ENCODE measurements around the gene BOD1L2.

Gene BOD1L2

DNA sequence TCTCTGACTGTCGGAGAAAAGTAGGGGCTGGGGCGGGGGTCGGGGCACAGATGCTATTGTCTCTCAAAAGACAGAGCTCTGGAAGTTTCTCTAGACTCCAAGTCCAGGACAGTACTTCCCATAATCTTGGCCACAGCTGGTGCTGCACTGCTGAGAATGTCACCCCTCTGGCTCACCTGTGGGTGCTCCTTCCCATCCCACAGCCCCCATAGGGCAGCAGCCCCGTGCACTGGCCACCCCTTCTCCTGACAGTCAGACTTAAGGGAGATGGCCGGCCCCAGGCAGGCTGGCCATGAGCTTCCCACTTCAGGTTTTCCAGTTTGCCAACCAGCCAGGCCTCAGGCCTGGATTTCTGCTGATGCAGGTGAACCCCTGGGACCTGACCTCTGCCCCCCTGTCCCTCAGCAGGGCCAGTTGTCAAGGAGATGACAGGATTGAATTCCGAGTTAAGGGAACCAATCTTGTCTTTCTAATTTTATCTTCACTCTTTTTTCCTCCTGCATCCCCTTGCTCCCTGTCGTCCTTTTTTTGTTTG lies 30.2 kb upstream of the BOD1L2 start:
- H3K14ac ChIP-seq (ENCODE audit: low read length): no peak overlapping the region
- peaks cover 0 to 24% (median 0%) of the 10 kb centered on the region in 3 experiments for H3K27me3 ChIP-seq (ENCODE audit: control insufficient read depth in 3 of 3, insufficient read depth in 3 of 3, low read depth in 1 of 3, low read length in 3 of 3)
- no peak overlapping the region for H3K4ac ChIP-seq (ENCODE audit: low read length)
- H2AFZ ChIP-seq (ENCODE audit: low read length): no peak overlapping the region
- H3K18ac ChIP-seq (ENCODE audit: low read length): no peak overlapping the region
- H4K8ac ChIP-seq (ENCODE audit: low read depth, low read length): no peak overlapping the region
- no peak overlapping the region for H3K4me2 ChIP-seq (ENCODE audit: insufficient read depth, low read length, poor library complexity, severe bottlenecking)
- no peak for DNase-seq (ENCODE audit: low spot score)
- H3K9me3 ChIP-seq (replicated peaks in 1 of 2; ENCODE audit: control insufficient read depth in 2 of 2, insufficient read depth in 1 of 2, low read depth in 1 of 2, low read length in 2 of 2): no peaks in the 10 kb centered on the region
- no peak overlapping the region for H3K27ac ChIP-seq (replicated peaks; ENCODE audit: low read length)
- H3K36me3 ChIP-seq (replicated peaks in 1 of 2; ENCODE audit: control insufficient read depth in 2 of 2, insufficient read depth in 2 of 2, low read length in 2 of 2): no peaks in the 10 kb centered on the region
- no peak overlapping the region for H3K9ac ChIP-seq (ENCODE audit: low read depth, low read length, poor library complexity)
- WGBS, 2 donors (ENCODE audit: extremely low coverage in 2 of 2, insufficient read length in 2 of 2, insufficient replicate concordance in 1 of 2): no CpG with 5 or more reads among the region's 7 CpGs
- no peak overlapping the region for H2BK5ac ChIP-seq (ENCODE audit: low read length)
- no peak overlapping the region for H2BK15ac ChIP-seq (ENCODE audit: low read length)
- H2BK12ac ChIP-seq (ENCODE audit: low read length): no peak overlapping the region
- H3K23ac ChIP-seq (ENCODE audit: low read depth, low read length, poor library complexity): no peak overlapping the region
- peaks cover 3 to 9% of the 10 kb centered on the region in 2 donors for H3K4me1 ChIP-seq (ENCODE audit: control insufficient read depth in 2 of 2, insufficient read depth in 1 of 2, low read depth in 1 of 2, low read length in 2 of 2)
- H3K79me1 ChIP-seq (ENCODE audit: low read depth, low read length): no peaks in the 10 kb centered on the region
- H3K4me3 ChIP-seq (ENCODE audit: low read length in 2 of 2): no peak overlapping the region
- peak overlapping the region; percentile 20 for H2AK5ac ChIP-seq (ENCODE audit: low read depth, low read length)
- H4K91ac ChIP-seq (ENCODE audit: low read depth, low read length, poor library complexity): no peak overlapping the region
- no peak overlapping the region for H2BK120ac ChIP-seq (ENCODE audit: low read depth, low read length)

DNA sequence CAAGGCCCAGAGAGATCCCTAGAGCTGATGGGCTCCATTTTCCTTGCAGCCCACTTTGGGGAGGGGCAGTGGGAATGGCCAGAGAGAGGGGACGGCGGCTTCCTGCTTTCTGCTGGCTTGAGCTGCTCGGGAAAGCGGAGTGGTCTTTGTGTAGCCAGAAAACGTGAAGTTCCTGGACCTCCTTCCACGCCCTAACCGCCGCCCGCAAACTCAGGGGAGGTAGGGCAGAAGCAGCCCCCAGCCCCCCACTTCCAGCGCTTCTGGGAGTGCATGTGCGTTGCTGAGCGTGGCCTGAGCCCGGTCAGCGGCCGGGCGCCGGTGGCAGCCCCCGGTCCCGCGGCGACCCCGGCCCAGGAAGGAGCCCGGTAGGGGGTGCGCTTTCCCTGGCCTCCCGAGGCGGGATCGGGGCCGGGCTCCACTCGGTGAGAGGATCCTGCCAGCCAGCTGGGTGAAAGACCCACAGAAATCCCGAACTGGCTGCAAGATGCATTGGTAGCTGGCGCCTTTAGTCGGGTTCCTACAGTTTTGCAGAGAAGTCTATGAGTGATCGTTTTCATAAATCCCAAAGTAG lies 25.3 kb upstream of the BOD1L2 start:
- no peak overlapping the region for H4K8ac ChIP-seq (ENCODE audit: low read depth, low read length)
- no peak overlapping the region for H2BK120ac ChIP-seq (ENCODE audit: low read depth, low read length)
- no peak overlapping the region for H3K4ac ChIP-seq (ENCODE audit: low read length)
- peak overlapping the region; percentile 85 for H2AFZ ChIP-seq (ENCODE audit: low read length)
- peaks cover 0 to 51% (median 0%) of the 10 kb centered on the region in 3 experiments for H3K27me3 ChIP-seq (ENCODE audit: control insufficient read depth in 3 of 3, insufficient read depth in 3 of 3, low read depth in 1 of 3, low read length in 3 of 3)
- peak overlapping the region; percentile 57 for H3K9ac ChIP-seq (ENCODE audit: low read depth, low read length, poor library complexity)
- no peak overlapping the region for H2BK15ac ChIP-seq (ENCODE audit: low read length)
- DNase-seq (ENCODE audit: low spot score): peak; percentile 23
- H2BK5ac ChIP-seq (ENCODE audit: low read length): no peak overlapping the region
- peaks cover 2 to 5% of the 10 kb centered on the region in 2 donors for H3K4me1 ChIP-seq (ENCODE audit: control insufficient read depth in 2 of 2, insufficient read depth in 1 of 2, low read depth in 1 of 2, low read length in 2 of 2)
- no peak overlapping the region for H2AK5ac ChIP-seq (ENCODE audit: low read depth, low read length)
- H3K9me3 ChIP-seq (replicated peaks in 1 of 2; ENCODE audit: control insufficient read depth in 2 of 2, insufficient read depth in 1 of 2, low read depth in 1 of 2, low read length in 2 of 2): no peaks in the 10 kb centered on the region
- H3K4me2 ChIP-seq (ENCODE audit: insufficient read depth, low read length, poor library complexity, severe bottlenecking): peak overlapping the region; percentile 53
- no CpG with 5 or more reads among the region's 33 CpGs for WGBS, 2 donors (ENCODE audit: extremely low coverage in 2 of 2, insufficient read length in 2 of 2, insufficient replicate concordance in 1 of 2)
- no peak overlapping the region for H3K14ac ChIP-seq (ENCODE audit: low read length)
- H3K18ac ChIP-seq (ENCODE audit: low read length): peak overlapping the region; percentile 91
- no peak overlapping the region for H4K91ac ChIP-seq (ENCODE audit: low read depth, low read length, poor library complexity)
- H3K79me1 ChIP-seq (ENCODE audit: low read depth, low read length): no peaks in the 10 kb centered on the region
- no peak overlapping the region for H2BK12ac ChIP-seq (ENCODE audit: low read length)
- H3K36me3 ChIP-seq (replicated peaks in 1 of 2; ENCODE audit: control insufficient read depth in 2 of 2, insufficient read depth in 2 of 2, low read length in 2 of 2): no peaks in the 10 kb centered on the region
- H3K4me3 ChIP-seq (ENCODE audit: low read length in 2 of 2): peak overlapping the region; percentile 2 to 22
- H3K27ac ChIP-seq (replicated peaks; ENCODE audit: low read length): no peak overlapping the region
- H3K23ac ChIP-seq (ENCODE audit: low read depth, low read length, poor library complexity): no peak overlapping the region

DNA sequence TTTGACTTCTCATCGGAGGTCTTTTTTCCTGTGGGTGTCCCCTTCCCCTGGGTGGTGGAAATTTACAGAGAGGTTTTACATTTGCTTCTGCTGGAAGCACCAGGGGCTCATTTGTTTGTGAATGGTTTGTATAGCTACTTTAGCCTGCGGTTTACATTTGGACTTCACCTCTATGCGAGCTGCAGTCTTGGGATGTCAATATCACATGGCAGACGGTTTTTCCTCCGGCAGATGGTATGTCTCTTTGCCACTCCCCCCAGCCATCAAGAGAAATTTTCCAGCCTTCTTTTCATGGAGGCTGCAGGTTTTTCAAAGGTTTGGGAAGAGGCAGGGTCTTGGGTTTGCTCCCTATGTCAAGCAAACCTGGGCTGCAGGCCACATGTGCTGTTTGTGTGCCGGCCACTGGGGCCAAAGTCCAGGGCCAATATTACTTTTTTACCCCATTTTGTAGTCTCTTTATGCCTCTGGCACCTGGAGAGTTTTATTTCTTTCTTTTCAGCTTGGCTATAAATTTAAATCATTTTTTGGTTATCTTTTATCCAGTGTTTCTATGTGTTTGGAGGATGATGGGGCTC lies 23.9 kb upstream of the BOD1L2 start:
- no peak overlapping the region for H3K9ac ChIP-seq (ENCODE audit: low read depth, low read length, poor library complexity)
- no peaks in the 10 kb centered on the region for H3K9me3 ChIP-seq (replicated peaks in 1 of 2; ENCODE audit: control insufficient read depth in 2 of 2, insufficient read depth in 1 of 2, low read depth in 1 of 2, low read length in 2 of 2)
- H3K27ac ChIP-seq (replicated peaks; ENCODE audit: low read length): no peak overlapping the region
- peaks cover 0 to 53% (median 0%) of the 10 kb centered on the region in 3 experiments for H3K27me3 ChIP-seq (ENCODE audit: control insufficient read depth in 3 of 3, insufficient read depth in 3 of 3, low read depth in 1 of 3, low read length in 3 of 3)
- H3K4me2 ChIP-seq (ENCODE audit: insufficient read depth, low read length, poor library complexity, severe bottlenecking): no peak overlapping the region
- H2BK5ac ChIP-seq (ENCODE audit: low read length): no peak overlapping the region
- H3K23ac ChIP-seq (ENCODE audit: low read depth, low read length, poor library complexity): no peak overlapping the region
- no peak overlapping the region for H3K4ac ChIP-seq (ENCODE audit: low read length)
- no peak overlapping the region for H2BK15ac ChIP-seq (ENCODE audit: low read length)
- H3K36me3 ChIP-seq (replicated peaks in 1 of 2; ENCODE audit: control insufficient read depth in 2 of 2, insufficient read depth in 2 of 2, low read length in 2 of 2): no peaks in the 10 kb centered on the region
- H4K91ac ChIP-seq (ENCODE audit: low read depth, low read length, poor library complexity): no peak overlapping the region
- H2BK120ac ChIP-seq (ENCODE audit: low read depth, low read length): no peak overlapping the region
- H2AFZ ChIP-seq (ENCODE audit: low read length): no peak overlapping the region
- no CpG with 5 or more reads among the region's 6 CpGs for WGBS, 2 donors (ENCODE audit: extremely low coverage in 2 of 2, insufficient read length in 2 of 2, insufficient replicate concordance in 1 of 2)
- H3K4me1 ChIP-seq (ENCODE audit: control insufficient read depth in 2 of 2, insufficient read depth in 1 of 2, low read depth in 1 of 2, low read length in 2 of 2): peaks cover 0 to 2% of the 10 kb centered on the region in 2 donors
- no peak overlapping the region for H4K8ac ChIP-seq (ENCODE audit: low read depth, low read length)
- no peak overlapping the region for H3K4me3 ChIP-seq (ENCODE audit: low read length in 2 of 2)
- H3K18ac ChIP-seq (ENCODE audit: low read length): no peak overlapping the region
- no peak overlapping the region for H2AK5ac ChIP-seq (ENCODE audit: low read depth, low read length)
- no peak overlapping the region for H2BK12ac ChIP-seq (ENCODE audit: low read length)
- no peak for DNase-seq (ENCODE audit: low spot score)
- H3K14ac ChIP-seq (ENCODE audit: low read length): no peak overlapping the region
- H3K79me1 ChIP-seq (ENCODE audit: low read depth, low read length): no peaks in the 10 kb centered on the region

DNA sequence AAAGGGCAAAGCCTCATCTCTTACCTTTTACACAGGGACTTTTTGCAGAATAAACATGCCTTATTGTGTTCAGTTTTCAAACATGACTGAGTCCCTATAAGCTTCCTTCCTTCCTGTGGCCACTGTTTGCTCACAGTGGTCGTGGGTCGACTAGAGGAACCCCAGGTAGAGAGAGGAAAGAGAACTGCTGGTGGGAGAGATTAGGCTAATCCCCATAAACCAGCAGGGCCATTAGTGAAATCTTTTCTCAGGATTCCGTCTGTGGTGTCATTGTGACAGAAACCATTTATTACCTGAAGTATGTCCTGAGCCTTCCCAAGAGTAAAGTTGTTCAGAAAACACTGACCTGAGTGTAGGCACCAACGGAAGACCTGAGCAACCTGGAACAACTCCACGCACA lies 21.3 kb upstream of the BOD1L2 start:
- Histone ChIP-seq H3K4me2 (ENCODE audit: insufficient read depth, low read length, poor library complexity, severe bottlenecking) (no peak overlapping the region), H3K18ac (ENCODE audit: low read length) (no peak overlapping the region), H3K4ac (ENCODE audit: low read length) (no peak overlapping the region), H3K79me1 (ENCODE audit: low read depth, low read length) (no peaks in the 10 kb centered on the region), H3K36me3 (replicated peaks in 1 of 2; ENCODE audit: control insufficient read depth in 2 of 2, insufficient read depth in 2 of 2, low read length in 2 of 2) (no peaks in the 10 kb centered on the region), H3K27me3 (ENCODE audit: control insufficient read depth in 3 of 3, insufficient read depth in 3 of 3, low read depth in 1 of 3, low read length in 3 of 3) (peaks cover 0 to 56% (median 0%) of the 10 kb centered on the region in 3 experiments), H3K4me1 (ENCODE audit: control insufficient read depth in 2 of 2, insufficient read depth in 1 of 2, low read depth in 1 of 2, low read length in 2 of 2) (peaks cover 0 to 2% of the 10 kb centered on the region in 2 donors), H3K27ac (replicated peaks; ENCODE audit: low read length) (no peak overlapping the region), H2AFZ (ENCODE audit: low read length) (no peak overlapping the region), H3K23ac (ENCODE audit: low read depth, low read length, poor library complexity) (no peak overlapping the region), H3K14ac (ENCODE audit: low read length) (no peak overlapping the region), H4K91ac (ENCODE audit: low read depth, low read length, poor library complexity) (no peak overlapping the region), H2BK15ac (ENCODE audit: low read length) (no peak overlapping the region), H2AK5ac (ENCODE audit: low read depth, low read length) (no peak overlapping the region), H2BK120ac (ENCODE audit: low read depth, low read length) (no peak overlapping the region), H2BK5ac (ENCODE audit: low read length) (no peak overlapping the region), H3K9ac (ENCODE audit: low read depth, low read length, poor library complexity) (no peak overlapping the region), H3K9me3 (replicated peaks in 1 of 2; ENCODE audit: control insufficient read depth in 2 of 2, insufficient read depth in 1 of 2, low read depth in 1 of 2, low read length in 2 of 2) (no peaks in the 10 kb centered on the region), H2BK12ac (ENCODE audit: low read length) (no peak overlapping the region), H3K4me3 (ENCODE audit: low read length in 2 of 2) (no peak overlapping the region), H4K8ac (ENCODE audit: low read depth, low read length) (no peak overlapping the region)
- WGBS, 2 donors (ENCODE audit: extremely low coverage in 2 of 2, insufficient read length in 2 of 2, insufficient replicate concordance in 1 of 2): no CpG with 5 or more reads among the region's 5 CpGs
- no peak for DNase-seq (ENCODE audit: low spot score)
